OCI-LY1 (cell line): ENCODE measurements around the gene CCK.

ENCODE experiments used
- EZH2 ChIP-seq: fragments of 200-600 bp; sonication (generic), shearing (Covaris generic); IDR thresholded peaks from 2 replicates; pipeline ENCODE4 v1.8.0; 2017; ENCODE audit warnings: borderline replicate concordance, mixed run types, mild to moderate bottlenecking, antibody characterized with exemption, low read length, moderate library complexity, mixed read lengths
- TF ChIP-seq, protein P1 (sequence below): fragments of 200-600 bp; sonication (generic), shearing (Covaris generic); IDR thresholded peaks from 2 replicates; pipeline ENCODE4 v1.5.1; 2017; ENCODE audit warnings: mild to moderate bottlenecking, antibody characterized with exemption, low read length, moderate library complexity, mixed read lengths

GRCh38 chr3:42292009-42292408, 26.0 kb upstream of the CCK start:
- TF ChIP-seq, protein P1, sequence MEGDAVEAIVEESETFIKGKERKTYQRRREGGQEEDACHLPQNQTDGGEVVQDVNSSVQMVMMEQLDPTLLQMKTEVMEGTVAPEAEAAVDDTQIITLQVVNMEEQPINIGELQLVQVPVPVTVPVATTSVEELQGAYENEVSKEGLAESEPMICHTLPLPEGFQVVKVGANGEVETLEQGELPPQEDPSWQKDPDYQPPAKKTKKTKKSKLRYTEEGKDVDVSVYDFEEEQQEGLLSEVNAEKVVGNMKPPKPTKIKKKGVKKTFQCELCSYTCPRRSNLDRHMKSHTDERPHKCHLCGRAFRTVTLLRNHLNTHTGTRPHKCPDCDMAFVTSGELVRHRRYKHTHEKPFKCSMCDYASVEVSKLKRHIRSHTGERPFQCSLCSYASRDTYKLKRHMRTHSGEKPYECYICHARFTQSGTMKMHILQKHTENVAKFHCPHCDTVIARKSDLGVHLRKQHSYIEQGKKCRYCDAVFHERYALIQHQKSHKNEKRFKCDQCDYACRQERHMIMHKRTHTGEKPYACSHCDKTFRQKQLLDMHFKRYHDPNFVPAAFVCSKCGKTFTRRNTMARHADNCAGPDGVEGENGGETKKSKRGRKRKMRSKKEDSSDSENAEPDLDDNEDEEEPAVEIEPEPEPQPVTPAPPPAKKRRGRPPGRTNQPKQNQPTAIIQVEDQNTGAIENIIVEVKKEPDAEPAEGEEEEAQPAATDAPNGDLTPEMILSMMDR: no peak
- TF ChIP-seq EZH2: no peak
